HG03039 (cell line): Measurements from ENCODE around the gene ZNFX1.
"Not testable (repeated sequence)": the region's sequence is repeated elsewhere in the genome, so short reads cannot be mapped to it uniquely, and the experiment has no call there.

Experiments used
- ATAC-seq: cut with Tn5 transposase; IDR thresholded peaks from one replicate; pipeline ENCODE4 v1.9.1; 2021; ENCODE audit warnings: mild to moderate bottlenecking, moderate library complexity; ENCODE audit not compliant: unreplicated experiment

Gene ZNFX1

DNA sequence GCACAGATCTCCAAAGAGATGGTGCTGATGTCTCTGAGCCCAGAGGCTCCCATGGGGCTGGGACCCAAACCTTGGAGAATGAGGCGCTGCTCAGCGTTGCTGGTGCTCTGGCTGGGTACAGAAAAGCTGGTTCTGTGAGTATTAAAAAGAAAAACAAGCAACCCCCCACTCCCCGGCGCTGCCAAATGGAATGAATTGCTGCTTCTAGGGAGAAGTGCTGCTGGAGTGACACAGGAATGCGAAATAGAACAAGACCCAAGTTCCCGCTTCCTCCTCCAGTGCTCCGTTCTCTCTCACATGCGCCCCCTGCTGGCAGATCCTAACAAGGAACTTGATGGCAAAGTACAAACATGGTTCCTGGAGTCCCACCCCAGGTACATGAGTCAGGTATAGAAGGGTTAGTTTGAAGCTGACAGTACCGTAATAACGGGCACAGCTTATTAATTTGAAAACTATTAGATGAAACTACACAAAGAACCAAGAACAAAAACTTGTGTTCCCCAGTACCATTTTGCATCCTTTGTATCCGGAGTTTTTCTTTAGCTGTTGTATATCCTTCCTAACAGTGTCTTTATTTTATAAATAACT, 60.8 kb downstream of the ZNFX1 start:
- no peak for ATAC-seq

DNA sequence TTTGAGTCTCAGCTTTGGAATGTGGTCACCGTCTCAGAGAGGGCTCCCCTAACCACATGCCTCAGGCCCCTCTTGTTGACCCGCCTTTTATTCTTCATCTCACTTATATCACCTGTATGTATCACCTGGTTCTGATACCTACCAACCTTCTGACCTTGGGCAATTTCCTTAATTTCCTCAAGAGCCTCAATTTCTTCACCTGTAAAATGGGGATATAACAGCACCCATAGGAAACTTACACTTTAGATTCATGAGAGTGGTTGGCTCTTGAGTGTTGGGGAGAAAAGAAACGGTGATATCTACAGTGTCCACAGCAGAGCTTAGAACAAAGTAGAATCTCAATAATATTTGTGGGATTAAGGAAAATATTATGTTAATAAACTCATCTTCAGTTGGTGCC, 62.6 kb downstream of the ZNFX1 start:
- ATAC-seq: no peak

DNA sequence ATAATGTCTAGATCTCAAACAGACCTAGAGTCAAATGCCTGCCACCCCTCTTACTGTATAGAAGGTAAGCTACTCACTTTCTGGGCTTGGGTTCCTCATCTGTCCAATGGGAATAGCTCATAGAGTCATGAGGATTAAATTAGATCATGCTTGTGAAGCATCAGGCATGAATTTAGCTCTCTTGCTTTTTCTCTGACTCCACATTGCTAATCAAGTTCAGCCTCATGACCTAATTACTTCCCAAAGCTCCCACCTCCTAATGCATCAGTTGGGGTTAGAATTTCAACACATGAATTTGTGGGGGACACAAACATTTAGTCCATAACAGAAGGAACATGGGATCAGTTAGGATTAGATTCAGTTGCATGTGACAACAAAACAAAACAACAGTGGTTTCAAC, 63.3 kb downstream of the ZNFX1 start:
- no peak for ATAC-seq

DNA sequence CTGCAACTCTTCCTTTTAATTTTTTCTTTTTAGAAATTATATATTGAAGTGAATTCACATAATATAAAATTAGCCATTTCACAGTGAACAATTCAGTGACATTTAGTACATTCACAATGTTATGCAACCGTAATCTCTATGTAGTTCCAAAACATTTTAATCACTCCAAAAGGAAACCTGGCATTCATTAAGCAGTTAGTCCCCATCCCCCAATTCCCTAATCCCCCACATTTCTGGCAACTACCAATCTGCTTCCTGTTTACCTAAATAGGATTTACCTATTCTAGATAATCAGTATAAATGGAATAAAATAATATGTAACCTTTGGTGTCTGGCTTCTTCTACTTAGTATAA, 67.1 kb downstream of the ZNFX1 start:
- no peak for ATAC-seq

DNA sequence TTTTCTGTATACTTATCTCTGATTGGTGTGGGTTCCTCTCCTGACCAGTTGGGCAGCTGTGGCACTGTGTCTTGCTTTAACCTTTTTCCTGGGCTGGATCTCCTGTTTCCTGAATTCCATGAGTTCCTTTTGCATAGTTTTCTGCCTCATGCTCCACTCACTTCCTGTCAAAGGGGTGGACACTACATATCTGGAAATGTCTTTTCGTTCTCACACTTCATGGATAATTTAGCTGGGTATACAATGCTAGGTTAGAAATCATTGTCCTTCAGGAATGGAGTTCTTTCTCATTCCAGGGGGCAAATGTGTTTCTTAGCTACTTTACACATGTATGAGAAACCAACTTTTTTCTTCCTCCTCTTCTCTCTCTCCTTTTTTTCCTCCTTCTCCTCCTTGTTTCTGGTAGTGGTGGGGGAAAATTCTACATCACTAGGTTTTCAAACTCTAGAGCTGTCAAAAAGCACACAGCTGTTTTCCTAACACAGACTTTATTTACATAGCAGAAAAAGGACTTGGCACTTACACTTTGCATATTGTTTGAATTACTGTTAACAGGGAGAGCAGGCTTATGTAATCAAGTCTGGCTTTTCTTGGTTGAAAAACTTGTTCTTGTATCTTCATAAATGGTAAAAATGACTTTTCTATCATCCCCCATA, 67.6 kb downstream of the ZNFX1 start:
- ATAC-seq: no peak

DNA sequence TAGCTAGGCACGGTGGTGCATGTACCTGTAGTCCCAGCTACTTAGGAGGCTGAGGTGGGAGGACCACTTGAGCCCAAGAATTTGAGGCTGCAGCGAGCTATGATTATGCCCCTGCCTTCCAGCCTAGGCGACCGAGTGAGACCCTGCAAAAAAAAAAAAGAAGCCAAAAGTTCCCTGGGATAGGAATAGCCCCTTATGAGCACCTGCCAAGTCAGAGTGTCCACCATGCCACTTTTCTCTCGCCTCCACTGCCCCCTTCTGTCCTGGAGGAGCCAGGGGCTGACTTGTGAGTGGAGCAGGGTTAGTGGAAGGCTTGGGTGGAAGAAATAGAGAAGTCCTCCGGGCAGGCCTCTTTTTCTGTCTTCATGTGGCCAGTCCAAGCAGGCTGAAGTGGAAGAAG, 70.8 kb downstream of the ZNFX1 start:
- no peak for ATAC-seq

DNA sequence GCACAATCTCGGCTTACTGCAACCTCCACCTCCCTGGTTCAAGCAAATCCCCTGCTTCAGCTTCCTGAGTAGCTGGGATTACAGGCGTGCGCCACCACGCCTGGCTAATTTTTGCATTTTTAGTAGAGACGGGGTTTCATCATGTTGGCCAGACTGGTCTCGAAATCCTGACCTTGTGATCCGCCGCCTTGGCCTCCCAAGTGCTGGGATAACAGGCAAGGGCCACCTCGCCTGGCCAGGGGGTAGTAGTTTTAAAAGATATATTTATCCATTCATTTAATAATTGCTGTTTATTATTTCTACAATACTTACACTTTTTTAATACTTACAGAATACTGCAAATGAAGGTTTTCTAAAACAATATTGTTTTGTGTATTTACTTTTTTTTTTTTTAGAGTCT, 74.1 kb downstream of the ZNFX1 start:
- ATAC-seq: no peak

DNA sequence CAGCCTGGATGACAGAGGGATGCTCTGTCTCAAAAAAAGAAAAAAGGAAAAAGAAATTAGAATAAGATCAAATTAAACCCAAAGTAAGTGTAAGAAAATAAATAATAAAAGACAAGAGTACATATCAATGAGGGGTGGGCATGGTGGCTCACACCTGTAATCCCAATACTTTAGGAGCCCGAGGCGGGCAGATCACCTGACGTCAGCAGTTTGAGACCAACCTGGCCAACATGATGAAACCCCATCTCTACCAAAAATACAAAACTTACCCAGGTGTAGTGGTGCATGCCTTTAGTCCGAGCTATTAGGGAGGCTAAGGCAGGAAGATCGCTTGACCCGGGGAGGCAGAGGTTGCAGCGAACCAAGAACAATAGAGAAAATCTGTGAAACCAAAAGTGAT, 74.8 kb downstream of the ZNFX1 start:
- ATAC-seq: no peak

DNA sequence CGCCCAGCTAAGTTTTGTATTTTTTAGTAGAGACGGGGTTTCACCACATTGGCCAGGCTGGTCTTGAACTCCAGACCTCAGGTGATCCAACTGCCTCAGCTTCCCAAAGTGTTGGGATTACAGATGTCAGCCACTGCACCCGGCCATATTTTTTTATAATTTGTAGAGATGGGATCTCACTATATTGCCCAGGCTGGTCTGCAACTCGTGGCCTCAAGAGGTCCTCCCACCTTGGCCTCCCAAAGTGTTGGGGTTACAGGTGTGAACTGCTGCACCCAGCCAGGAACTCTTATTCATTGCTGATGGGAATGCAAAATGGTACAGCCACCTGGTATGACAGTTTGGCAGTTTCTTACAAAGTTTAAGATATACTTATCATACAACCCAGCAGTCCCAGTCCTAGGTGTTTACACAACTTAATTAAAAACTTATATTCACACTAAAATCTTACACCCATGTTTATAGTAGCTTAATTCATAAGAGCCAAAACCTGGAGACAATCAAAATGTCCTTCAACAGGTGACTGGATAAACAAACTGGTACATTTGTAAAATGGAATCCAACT, 78.0 kb downstream of the ZNFX1 start:
- ATAC-seq: no peak

DNA sequence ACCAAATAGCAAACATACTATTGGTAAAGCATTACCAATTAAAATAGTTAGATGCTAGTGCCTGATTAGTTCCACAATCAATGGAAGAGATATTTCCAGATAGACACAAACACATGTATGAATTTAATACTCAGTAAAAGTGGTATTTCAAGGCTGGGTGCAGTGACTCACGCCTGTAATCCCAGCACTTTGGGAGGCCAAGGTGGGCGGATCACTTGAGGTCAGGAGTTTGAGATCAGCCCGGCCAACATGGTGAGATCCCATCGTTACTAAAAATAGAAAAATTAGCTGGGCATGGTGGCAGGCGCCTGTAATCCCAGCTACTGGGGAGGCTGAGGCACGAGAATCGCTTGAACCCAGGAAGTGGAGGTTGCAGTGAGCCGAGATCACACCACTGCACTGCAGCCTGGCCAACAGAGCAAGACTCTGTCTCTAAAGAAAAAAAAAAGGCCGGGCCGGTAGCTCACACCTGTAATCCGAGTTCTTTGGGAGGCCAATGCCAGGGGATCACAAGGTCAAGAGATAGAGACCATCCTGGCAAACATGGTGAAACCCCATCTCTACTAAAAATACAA, 84.8 kb downstream of the ZNFX1 start:
- not testable (repeated sequence) for ATAC-seq
